Transverse colon (tissue), 3 donors: Measurements from ENCODE around the gene METTL13.

Experiments
- EP300 ChIP-seq: sonication (generic); formaldehyde crosslinking; IDR thresholded peaks from one replicate; pipeline ENCODE4 v1.6.1; 2017; ENCODE audit warnings: antibody characterized with exemption, low read depth
- POLR2A ChIP-seq: fragments of 450-650 bp; IDR thresholded peaks from one replicate; pipeline ENCODE4 v1.6.1; 2016; ENCODE audit warnings: antibody characterized with exemption, mild to moderate bottlenecking, moderate library complexity
- TF ChIP-seq, protein P1 (sequence below), 5 experiments: fragments of 200-600 bp in 3 of 5; fragments of 450-650 bp in 2 of 5; sonication (generic) in 3 of 5; IDR thresholded peaks; 1 replicate in 2 of 5; 2 replicates in 3 of 5; pipeline ENCODE4 v1.5.1; 2016 to 2017; ENCODE audit warnings: antibody characterized with exemption in 5 of 5, inconsistent platforms in 3 of 5, mild to moderate bottlenecking in 2 of 5, moderate library complexity in 1 of 5

DNA sequence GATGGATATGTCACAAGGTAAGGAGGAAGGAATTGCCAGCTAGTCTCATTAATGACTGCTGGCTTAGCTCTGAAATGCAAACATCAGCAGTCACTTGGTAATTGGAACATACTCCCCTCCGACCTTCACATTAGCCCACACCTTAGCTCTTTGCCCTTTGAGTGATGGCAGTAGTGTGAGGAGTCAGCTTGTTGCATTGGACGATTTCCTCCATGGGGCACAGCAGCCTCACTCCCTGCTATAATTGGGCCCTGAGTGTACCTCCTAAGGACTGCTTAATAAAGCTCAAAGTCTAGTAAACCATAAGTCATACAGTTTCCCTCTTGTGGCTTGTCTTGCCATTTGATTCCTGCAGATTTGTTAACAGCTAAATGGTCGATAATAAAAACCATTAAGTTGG, 19.4 kb downstream of the METTL13 start:
- TF ChIP-seq, protein P1, sequence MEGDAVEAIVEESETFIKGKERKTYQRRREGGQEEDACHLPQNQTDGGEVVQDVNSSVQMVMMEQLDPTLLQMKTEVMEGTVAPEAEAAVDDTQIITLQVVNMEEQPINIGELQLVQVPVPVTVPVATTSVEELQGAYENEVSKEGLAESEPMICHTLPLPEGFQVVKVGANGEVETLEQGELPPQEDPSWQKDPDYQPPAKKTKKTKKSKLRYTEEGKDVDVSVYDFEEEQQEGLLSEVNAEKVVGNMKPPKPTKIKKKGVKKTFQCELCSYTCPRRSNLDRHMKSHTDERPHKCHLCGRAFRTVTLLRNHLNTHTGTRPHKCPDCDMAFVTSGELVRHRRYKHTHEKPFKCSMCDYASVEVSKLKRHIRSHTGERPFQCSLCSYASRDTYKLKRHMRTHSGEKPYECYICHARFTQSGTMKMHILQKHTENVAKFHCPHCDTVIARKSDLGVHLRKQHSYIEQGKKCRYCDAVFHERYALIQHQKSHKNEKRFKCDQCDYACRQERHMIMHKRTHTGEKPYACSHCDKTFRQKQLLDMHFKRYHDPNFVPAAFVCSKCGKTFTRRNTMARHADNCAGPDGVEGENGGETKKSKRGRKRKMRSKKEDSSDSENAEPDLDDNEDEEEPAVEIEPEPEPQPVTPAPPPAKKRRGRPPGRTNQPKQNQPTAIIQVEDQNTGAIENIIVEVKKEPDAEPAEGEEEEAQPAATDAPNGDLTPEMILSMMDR (IDR thresholded peaks at IDR 0.05) = no peak
- TF ChIP-seq POLR2A (no peak), EP300 (no peak)
